Stimulated activated naive B cell treated with anti-CD40 and anti-IgM and Interleukin-4, amounts not matched to agents 10 μg/mL and 1 μg/mL and 100 μg/mL, for 72 hours (primary cell): Measurements from ENCODE around the gene TPRA1.

Experiments
- ATAC-seq, 2 donors: fragments of 150-1000 bp; cut with Tn5 transposase; replicated peaks; 2 replicates each; pipeline ENCODE4 v1.10.0; 2021; ENCODE audit warnings: moderate library complexity in 1 of 2
- DNase-seq: peaks from one replicate; pipeline ENCODE4 v3.0.0; 2021
- H3K27ac Mint-ChIP-seq: one replicate; pipeline ENCODE4 v1.8.0; 2022; ENCODE audit warnings: mild to moderate bottlenecking, mixed read lengths
- H3K27me3 Mint-ChIP-seq, 2 donors: one replicate each; pipeline ENCODE4 v1.8.0; 2022; ENCODE audit warnings: mixed read lengths in 2 of 2
- H3K36me3 Mint-ChIP-seq, 2 donors: one replicate each; pipeline ENCODE4 v1.8.0; 2022; ENCODE audit warnings: mixed read lengths in 2 of 2, mild to moderate bottlenecking in 1 of 2
- H3K4me1 Mint-ChIP-seq, 2 donors: one replicate each; pipeline ENCODE4 v1.8.0; 2022; ENCODE audit warnings: mixed read lengths in 2 of 2, mild to moderate bottlenecking in 1 of 2
- H3K4me3 Mint-ChIP-seq, 2 donors: one replicate each; pipeline ENCODE4 v1.8.0; 2022; ENCODE audit warnings: mild to moderate bottlenecking in 2 of 2, mixed read lengths in 2 of 2, moderate library complexity in 1 of 2
- H3K9me3 Mint-ChIP-seq, 2 donors: one replicate each; pipeline ENCODE4 v1.8.0; 2022; ENCODE audit warnings: mixed read lengths in 2 of 2, mild to moderate bottlenecking in 1 of 2

TPRA1 gene

DNA sequence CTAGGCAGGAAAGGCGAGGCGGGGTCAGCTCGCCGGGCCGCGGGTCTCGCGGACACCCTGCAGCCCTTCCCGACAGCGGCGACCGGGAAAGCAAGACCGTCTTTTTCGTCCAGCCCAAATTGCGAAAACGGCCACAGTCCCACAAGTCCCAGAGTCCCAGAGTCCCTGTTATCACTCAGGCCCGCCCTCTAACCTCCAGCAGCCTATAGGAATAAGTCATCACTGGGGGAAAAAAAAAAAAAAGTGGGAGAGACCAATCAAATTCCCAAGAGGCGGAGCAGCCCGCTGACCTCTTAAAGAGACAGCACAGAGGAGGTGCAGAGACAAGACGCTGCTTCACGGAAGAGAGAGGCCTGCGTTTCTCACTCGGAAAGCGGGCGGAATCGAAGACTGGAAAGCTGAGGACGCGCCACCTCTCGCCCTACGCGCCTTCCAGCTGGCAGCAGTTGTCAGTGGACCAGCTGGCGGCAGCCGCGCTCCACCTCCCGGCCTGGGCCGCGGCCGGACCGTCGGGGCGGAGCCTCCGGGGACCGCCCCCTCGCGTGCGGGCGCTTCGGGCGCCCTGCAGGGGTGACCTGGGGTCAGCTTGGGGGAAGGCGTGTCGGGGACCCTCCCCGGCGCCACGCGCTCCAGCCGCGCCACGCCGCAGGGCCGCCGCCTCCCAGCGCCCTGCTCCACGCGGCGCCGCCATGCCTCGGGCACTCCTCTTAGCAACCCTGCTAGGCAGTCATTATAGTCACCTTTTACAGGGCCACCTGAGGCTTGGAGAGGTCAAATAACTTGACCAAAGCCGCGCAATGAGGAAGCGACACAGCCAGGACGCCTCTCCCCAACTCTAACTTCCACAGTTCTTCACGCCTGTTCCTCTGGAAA lies at the start of gene TPRA1:
TSS of gene TPRA1 (minus strand) at position 141 of the 873 bp plus-strand sequence. CDS start 10,587 bp downstream, outside the sequence.
- H3K27me3 Mint-ChIP-seq, result no peaks in the 10 kb centered on the region
- peak within 1 kb of the TSS; percentile 99 for H3K27ac Mint-ChIP-seq
- H3K4me3 Mint-ChIP-seq, result peak within 1 kb of the TSS; percentile 83 to 92
- ATAC-seq (peak; percentile 83 to 86), DNase-seq (peak; percentile 88)
- H3K4me1 Mint-ChIP-seq, result peaks cover 29 to 40% of the 10 kb centered on the region in 2 donors
- no peaks in the 10 kb centered on the region for H3K9me3 Mint-ChIP-seq
- H3K36me3 Mint-ChIP-seq, result peaks cover 6 to 7% of the 10 kb centered on the region in 2 donors

DNA sequence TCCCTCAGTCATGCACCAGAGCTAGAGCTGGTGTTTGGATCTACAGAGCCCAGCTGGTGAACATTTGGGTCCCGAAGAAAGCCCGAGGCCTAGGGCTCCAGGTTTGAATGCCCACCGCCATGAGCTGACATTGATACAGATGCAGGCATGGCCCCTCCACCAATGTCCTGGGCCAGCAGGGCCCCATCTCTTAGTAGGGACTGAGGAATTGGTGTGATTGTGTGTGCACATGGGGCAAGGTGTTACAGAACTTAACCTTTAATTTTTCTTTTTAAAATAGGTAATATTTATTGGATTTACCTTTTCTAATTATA lies 49.5 kb upstream of the TPRA1 start:
- Mint-ChIP-seq H3K27me3 (no peaks in the 10 kb centered on the region), H3K4me1 (peaks cover 6 to 9% of the 10 kb centered on the region in 2 donors), H3K9me3 (no peaks in the 10 kb centered on the region), H3K4me3 (no peak overlapping the region), H3K36me3 (no peaks in the 10 kb centered on the region), H3K27ac (no peak overlapping the region)
- DNase-seq, result no peak
- no peak for ATAC-seq

DNA sequence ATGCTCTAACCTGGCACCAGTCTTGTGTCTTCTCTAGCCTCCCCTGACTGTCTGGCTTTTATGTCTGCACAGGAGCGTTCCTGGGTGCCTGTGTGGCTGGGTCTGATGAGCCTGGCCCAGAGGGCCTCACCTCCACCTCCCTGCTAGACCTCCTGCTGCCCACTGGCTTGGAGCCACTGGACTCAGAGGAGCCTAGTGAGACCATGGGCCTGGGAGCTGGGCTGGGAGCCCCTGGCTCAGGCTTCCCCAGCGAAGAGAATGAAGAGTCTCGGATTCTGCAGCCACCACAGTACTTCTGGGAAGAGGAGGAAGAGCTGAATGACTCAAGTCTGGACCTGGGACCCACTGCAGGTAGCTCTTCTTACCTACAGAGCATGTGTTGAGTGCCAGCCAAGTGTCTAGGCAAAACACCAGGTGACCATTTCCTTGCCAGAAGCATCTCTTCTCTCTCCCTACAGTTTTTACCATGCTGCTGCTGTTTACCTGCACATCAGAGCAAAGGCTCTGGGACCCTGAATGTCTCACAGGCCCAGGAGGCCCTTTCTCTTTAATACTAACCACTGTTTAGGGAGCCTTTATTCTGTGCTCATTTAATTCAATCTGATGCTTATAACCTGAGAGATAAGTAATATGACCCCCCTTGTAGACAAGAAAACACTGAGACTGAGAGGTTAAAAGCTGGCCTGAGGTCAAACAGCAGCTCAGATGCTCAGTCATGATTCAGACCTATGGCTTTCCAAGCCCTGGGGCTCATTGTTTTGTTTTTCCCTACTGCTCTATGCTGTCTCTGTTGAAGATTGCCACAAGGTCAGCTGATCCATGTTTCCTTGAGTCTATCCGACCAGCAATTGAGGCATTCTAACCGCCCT lies 48.9 kb upstream of the TPRA1 start:
- Mint-ChIP-seq H3K27ac (no peak overlapping the region), H3K4me3 (no peak overlapping the region), H3K9me3 (no peaks in the 10 kb centered on the region), H3K27me3 (no peaks in the 10 kb centered on the region), H3K36me3 (no peaks in the 10 kb centered on the region), H3K4me1 (peaks cover 2 to 3% of the 10 kb centered on the region in 2 donors)
- no peak for ATAC-seq
- DNase-seq, result no peak

DNA sequence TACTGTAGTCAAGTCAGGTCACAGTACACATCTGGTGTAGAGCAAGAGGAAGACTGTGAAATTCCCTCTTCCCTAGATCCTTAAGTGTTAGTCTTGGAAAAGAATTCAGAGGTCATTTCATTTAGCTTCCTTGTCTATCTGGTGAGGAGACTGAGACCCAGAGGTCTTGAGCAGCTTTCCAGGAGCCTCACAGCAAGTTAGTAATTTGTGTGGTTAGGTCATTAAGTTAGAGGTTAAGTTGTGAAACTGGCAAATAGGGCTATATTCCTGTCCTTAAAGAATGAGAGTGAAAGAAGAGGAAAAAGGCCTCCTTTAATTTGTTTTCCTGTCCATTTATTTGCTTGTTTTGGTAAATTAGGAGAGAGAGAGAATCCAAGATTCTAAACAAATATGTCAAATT lies 47.4 kb upstream of the TPRA1 start:
- Mint-ChIP-seq H3K27ac (no peak overlapping the region), H3K36me3 (no peaks in the 10 kb centered on the region), H3K9me3 (no peaks in the 10 kb centered on the region), H3K4me1 (no peaks in the 10 kb centered on the region), H3K4me3 (no peak overlapping the region), H3K27me3 (peaks cover 0 to 3% of the 10 kb centered on the region in 2 donors)
- DNase-seq (no peak), ATAC-seq (no peak)

DNA sequence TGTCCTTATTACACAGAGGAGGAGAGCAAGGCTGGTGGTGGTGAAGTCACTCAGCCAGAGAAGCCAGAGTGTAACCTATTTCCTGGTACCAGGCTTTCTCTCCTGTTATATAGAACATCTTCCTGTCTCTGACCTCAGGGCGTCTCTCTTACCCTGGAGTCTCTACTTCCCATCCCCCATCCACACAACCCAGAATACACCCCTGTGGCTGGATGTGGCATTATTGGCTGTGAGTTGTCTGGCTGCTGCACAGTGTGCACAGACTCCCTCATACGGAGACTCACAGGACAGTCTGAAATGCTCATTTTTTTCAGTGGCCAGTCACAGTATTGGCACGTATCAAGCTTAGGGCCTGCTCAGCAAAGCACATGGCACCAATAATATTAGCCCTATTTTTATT lies 47.0 kb upstream of the TPRA1 start:
- no peak for DNase-seq
- Mint-ChIP-seq H3K36me3 (no peaks in the 10 kb centered on the region), H3K9me3 (no peaks in the 10 kb centered on the region), H3K27ac (no peak overlapping the region), H3K4me3 (no peak overlapping the region), H3K4me1 (no peaks in the 10 kb centered on the region), H3K27me3 (peaks cover 0 to 3% of the 10 kb centered on the region in 2 donors)
- ATAC-seq, result peak; percentile 12 to 48

DNA sequence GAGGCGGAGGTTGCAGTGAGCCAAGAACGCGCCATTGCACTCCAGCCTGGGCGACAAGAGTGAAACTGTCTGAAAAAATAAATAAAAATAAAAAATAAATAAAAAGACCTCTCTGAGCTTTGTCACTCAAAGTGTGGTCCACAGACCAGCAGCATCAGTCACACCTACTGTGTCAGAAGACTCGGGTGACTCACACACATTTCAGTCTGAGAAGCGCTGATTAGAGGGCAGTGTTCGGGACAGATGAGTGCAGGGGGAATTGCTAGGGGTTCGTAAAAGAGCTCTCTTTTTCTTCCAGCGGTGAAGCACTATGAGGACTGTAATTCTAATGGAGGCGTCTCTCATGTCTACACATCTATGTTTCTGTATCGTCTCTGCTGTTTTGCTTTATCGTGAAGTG lies 44.1 kb upstream of the TPRA1 start:
- Mint-ChIP-seq H3K9me3 (no peaks in the 10 kb centered on the region), H3K36me3 (peaks cover 0 to 3% of the 10 kb centered on the region in 2 donors), H3K4me3 (no peak overlapping the region), H3K27me3 (peaks cover 16 to 27% of the 10 kb centered on the region in 2 donors), H3K4me1 (peaks cover 11 to 16% of the 10 kb centered on the region in 2 donors), H3K27ac (no peak overlapping the region)
- ATAC-seq (no peak), DNase-seq (no peak)

DNA sequence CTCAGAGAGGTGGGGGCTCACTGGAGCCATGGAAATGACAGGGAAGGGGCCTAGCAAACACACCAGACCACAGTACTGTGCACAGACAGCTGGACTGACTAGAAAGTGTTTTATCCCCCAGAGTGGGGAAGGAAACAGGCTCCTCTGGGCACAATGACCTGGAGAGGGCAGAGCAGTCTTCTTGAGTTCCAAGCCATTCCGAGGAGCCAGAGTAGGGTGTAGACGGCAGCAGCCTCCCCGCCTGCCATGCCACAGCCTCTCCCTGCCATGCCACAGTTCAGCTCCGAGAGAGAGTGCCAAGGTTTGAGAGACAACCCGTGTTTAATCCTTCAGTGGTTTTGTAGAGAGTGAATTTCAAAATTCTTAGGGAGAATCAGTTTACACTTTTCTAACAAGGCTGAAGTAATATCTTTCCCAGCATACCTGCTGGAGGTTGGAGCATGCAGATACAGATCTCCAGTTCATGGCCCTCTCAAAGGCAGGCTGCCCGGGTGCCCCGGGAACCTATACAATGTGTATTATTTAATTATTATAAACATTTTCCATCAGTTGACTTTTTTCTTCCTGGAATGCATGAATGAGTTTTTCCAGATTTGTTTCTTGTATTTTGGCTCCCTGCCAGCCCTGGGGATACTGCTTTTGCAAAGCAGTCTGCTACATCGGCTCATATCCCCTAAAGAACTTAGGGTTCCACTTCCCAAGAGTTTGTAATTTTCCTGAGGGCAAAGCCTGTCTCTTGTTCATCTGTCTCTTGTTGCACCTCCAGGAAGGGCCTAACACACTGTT lies 41.7 kb upstream of the TPRA1 start:
- DNase-seq, result no peak
- H3K9me3 Mint-ChIP-seq, result no peaks in the 10 kb centered on the region
- H3K4me3 Mint-ChIP-seq, result no peak overlapping the region
- peaks cover 2 to 5% of the 10 kb centered on the region in 2 donors for H3K36me3 Mint-ChIP-seq
- no peak overlapping the region for H3K27ac Mint-ChIP-seq
- H3K4me1 Mint-ChIP-seq, result peaks cover 15 to 20% of the 10 kb centered on the region in 2 donors
- ATAC-seq, result no peak
- peaks cover 25 to 44% of the 10 kb centered on the region in 2 donors for H3K27me3 Mint-ChIP-seq

DNA sequence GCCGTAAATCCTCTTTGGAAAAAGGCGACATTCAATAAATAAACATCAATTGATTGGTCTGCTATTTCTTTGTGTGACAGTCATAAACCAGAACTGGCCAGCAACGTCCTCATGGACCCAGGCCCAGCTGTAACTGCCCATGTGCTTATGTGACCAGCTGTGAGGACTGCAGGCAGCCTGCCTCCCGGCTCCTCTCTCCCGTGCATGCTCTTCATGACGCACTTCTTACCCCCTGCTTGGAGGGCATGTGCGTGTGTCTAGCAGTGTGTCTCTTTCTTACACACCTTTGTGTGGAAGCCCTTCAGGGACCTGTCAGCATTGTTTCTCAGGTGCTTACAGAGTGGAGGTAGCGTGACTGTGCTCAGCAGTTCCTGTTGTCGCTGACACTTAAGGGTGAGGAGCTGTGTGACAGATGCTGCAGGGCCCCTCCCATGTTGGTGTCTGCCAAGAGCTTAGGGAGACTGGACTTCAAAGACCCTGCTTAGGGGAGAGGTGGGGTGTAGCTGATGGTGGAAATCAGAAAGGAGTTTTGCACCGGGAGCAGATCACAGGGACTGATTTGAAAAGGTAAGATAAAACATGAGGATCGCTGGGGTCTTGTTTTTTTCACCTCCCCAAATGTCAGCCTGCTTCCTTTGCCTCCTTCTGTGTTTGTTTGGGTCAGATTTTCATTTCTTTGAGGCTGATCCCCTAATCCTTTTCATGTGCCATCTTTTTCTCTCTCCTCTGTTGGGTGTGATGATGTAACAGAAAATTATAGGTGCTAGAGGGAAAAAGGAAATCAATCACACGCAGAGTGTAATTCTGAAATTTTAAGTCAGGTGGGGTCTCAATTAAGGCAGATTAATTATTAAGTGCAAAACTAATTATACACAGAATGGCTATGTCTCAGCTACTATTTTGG lies 40.5 kb upstream of the TPRA1 start:
- Mint-ChIP-seq H3K4me1 (peaks cover 17 to 20% of the 10 kb centered on the region in 2 donors), H3K27ac (peak overlapping the region; percentile 77), H3K9me3 (no peaks in the 10 kb centered on the region), H3K36me3 (peaks cover 2 to 5% of the 10 kb centered on the region in 2 donors), H3K4me3 (no peak overlapping the region), H3K27me3 (peaks cover 25 to 46% of the 10 kb centered on the region in 2 donors)
- no peak for DNase-seq
- ATAC-seq, result no peak

DNA sequence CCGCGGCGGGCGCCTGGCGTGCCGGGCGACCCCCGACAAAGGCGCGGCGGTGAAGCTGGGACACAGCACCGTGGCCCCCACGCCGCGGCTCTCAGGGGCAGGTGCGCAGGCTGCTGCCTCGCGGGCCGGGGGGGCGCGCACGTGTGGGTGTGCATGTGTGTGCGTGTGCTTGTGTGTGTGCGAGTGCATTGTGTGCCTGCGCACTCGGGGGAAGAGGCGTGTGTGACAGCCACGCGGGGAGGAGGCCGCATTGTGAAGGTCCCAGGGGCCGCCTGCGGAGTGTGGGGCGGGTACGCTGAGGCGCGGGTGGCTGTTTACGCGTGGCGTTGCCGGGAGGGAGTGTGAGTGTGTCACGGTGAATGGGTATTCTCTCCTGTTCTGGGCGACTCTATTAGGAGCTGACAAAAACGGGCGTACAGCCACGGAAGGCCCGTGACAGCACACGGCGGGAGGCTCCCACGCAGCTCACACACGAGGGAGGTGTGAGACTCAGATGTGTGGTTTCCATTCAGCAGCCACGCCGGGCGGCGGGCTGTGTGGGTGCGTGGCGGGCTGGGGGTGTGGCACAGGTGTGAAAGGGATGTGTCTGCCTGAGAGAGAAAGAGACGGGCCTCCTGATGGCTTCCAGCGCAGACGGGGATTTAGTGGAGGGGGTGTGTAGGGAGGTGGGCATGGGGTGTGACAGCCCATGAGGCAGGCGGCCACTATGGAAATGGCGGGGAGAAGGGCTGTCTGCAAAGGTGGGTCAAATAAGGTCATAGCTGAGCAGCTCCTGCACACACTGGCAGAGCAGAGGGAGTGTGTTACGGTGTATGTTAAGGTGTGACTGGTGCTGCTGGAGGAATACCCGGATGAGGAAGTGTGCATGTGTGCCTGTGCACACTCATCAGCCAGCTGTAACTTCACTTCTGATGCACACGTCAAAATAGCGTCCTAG lies 39.2 kb upstream of the TPRA1 start:
- peak overlapping the region; percentile 84 for H3K27ac Mint-ChIP-seq
- peaks cover 17 to 20% of the 10 kb centered on the region in 2 donors for H3K4me1 Mint-ChIP-seq
- no peaks in the 10 kb centered on the region for H3K9me3 Mint-ChIP-seq
- H3K27me3 Mint-ChIP-seq, result peaks cover 25 to 46% of the 10 kb centered on the region in 2 donors
- H3K4me3 Mint-ChIP-seq, result peak overlapping the region; percentile 84 to 87
- ATAC-seq (peak; percentile 73 to 75), DNase-seq (peak; percentile 8)
- H3K36me3 Mint-ChIP-seq, result peaks cover 2 to 5% of the 10 kb centered on the region in 2 donors

DNA sequence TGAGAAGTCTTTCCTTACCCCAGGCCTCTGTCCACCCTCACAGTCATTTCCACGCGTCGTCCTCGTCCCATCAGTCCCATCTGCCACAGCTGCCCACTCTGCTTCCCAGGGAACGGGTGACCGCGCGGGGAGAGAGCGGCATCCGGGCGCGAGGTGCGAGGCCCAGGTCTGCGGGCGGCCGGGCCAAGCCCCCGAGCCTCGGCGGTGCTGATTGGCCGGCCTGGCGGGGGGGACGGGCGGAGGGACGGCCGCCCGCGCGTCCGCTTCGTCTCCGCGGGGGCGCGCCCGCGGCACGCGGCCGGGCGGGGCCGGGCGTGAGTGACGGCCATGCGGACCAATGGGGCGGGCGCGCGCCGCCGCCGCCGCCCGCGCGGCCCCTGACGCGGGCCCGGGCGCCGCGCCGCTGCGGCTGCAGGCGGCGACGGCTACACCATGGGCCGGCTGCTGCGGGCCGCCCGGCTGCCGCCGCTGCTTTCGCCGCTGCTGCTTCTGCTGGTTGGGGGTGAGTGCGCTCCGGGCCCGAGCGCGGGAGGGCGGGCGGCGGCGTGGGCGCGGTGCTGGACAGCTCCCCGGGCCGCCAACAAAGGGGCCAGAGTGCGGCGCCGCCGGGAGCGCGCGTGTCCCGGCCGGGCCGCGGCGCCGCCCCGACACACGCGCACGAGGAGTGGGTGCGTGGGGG lies 38.4 kb upstream of the TPRA1 start, which contains the start of gene PODXL2:
TSS of gene PODXL2 (plus strand) at position 398 of the 679 bp plus-strand sequence. CDS start at position 433, 35 bp downstream.
- ATAC-seq (peak; percentile 61 to 77), DNase-seq (no peak)
- Mint-ChIP-seq H3K4me3 (peak within 1 kb of the TSS; percentile 84 to 87), H3K27ac (peak within 1 kb of the TSS; percentile 84), H3K36me3 (peaks cover 2 to 5% of the 10 kb centered on the region in 2 donors), H3K4me1 (peaks cover 17 to 20% of the 10 kb centered on the region in 2 donors), H3K9me3 (no peaks in the 10 kb centered on the region), H3K27me3 (peaks cover 25 to 46% of the 10 kb centered on the region in 2 donors)

DNA sequence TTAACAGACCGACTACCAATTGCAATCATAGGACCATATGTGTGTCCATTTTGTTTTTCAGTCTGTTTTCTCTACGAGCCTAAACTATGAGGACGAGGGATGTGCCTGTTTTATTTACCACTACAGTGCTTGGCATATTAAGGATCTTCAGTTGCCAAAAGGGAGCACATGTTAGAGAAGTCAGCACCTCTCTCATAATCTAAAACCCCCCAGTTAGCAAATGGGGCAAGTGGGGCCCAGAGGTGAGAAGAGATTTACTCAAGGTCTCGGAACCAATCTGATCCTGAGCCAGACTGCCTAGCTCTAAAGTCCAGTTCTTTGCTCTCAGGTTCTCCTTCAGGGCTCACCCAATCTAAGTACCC lies 37.9 kb upstream of the TPRA1 start:
- Mint-ChIP-seq H3K9me3 (no peaks in the 10 kb centered on the region), H3K4me3 (peak overlapping the region; percentile 63 to 75), H3K36me3 (peaks cover 4 to 6% of the 10 kb centered on the region in 2 donors), H3K4me1 (peaks cover 17 to 20% of the 10 kb centered on the region in 2 donors), H3K27ac (no peak overlapping the region), H3K27me3 (peaks cover 25 to 43% of the 10 kb centered on the region in 2 donors)
- DNase-seq (no peak), ATAC-seq (no peak)

DNA sequence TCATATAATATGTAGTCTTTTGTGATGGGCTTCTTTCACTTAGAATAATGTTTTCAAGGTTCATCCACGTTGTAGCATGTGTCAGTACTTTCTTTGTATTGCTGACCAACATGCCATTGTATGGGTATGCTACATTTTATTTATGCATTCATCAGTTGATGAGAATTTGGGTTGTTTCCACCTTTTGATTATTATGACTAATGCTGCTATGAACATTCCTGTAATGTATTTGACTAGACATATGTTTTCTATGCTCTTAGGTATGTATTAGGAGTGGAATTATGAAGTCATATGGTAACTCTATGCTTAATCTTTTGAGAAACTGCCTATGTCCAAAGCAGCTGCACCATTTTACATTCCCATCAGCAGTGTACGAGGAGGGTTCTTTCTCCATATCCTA lies 35.3 kb upstream of the TPRA1 start:
- ATAC-seq (no peak), DNase-seq (no peak)
- peaks cover 13 to 14% of the 10 kb centered on the region in 2 donors for H3K4me1 Mint-ChIP-seq
- no peak overlapping the region for H3K27ac Mint-ChIP-seq
- no peak overlapping the region for H3K4me3 Mint-ChIP-seq
- peaks cover 14 to 29% of the 10 kb centered on the region in 2 donors for H3K36me3 Mint-ChIP-seq
- H3K9me3 Mint-ChIP-seq, result no peaks in the 10 kb centered on the region
- H3K27me3 Mint-ChIP-seq, result peaks cover 17 to 29% of the 10 kb centered on the region in 2 donors
